Nephron progenitor cell (in vitro differentiated cells): Measurements from ENCODE around the gene UBR2.
A peak's percentile ranks its signal among the peaks of the same experiment; 100 is the strongest.
"Not testable (repeated sequence)": the region's sequence is repeated elsewhere in the genome, so short reads cannot be mapped to it uniquely, and the experiment has no call there.

Source experiments
- DNase-seq: peaks from one replicate; pipeline ENCODE4 v3.0.0; 2021
- H3K27ac Mint-ChIP-seq: 2 replicates; pipeline ENCODE4 v1.8.0; 2021; ENCODE audit warnings: mild to moderate bottlenecking, moderate library complexity, mixed read lengths
- H3K27me3 Mint-ChIP-seq: 2 replicates; pipeline ENCODE4 v1.8.0; 2021; ENCODE audit warnings: mild to moderate bottlenecking, low read depth, mixed read lengths; ENCODE audit not compliant: poor library complexity
- H3K36me3 Mint-ChIP-seq: 2 replicates; pipeline ENCODE4 v1.8.0; 2021; ENCODE audit warnings: low read depth, mixed read lengths
- H3K4me1 Mint-ChIP-seq: 2 replicates; pipeline ENCODE4 v1.8.0; 2021; ENCODE audit warnings: mixed read lengths
- H3K4me3 Mint-ChIP-seq: 2 replicates; pipeline ENCODE4 v1.8.0; 2021; ENCODE audit warnings: mild to moderate bottlenecking, moderate library complexity, mixed read lengths
- H3K9me3 Mint-ChIP-seq: 2 replicates; pipeline ENCODE4 v1.8.0; 2021; ENCODE audit warnings: mild to moderate bottlenecking, moderate library complexity, mixed read lengths
- TF ChIP-seq, protein P1 (sequence below): fragments of 200-600 bp; sonication (generic); IDR thresholded peaks from 2 replicates; pipeline ENCODE4 v1.5.0; 2021; ENCODE audit warnings: antibody characterized with exemption

The UBR2 gene

DNA sequence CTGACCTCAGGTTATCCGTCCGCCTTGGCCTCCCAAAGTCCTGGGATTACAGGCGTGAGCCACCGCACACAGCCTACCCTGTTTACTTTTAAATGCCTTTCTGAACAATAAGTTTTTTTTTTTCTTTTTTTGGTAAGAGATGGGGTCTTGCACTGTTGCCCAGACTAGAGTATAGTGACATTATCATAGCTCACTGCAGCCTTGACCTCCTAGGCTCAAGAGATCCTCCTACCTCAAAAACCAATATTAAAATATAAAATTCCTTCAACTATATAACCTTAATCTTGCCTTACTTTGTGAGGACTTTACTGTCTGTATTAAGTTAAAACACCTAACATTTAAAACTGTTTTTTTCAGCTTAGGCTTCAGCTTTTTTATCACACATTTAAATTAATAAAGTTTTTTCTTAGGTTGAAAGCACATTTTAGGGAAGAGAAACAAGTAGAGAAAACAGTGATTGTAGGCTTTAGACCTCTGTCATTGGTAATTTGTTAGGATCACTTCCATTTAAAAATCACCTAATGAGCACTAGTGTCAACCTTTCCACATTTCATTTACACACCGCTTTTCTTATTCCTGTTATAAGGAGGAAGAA, 2.9 kb downstream of the UBR2 start:
- H3K4me1 Mint-ChIP-seq, result peaks cover 27% of the 10 kb centered on the region
- H3K36me3 Mint-ChIP-seq, result peaks cover 35% of the 10 kb centered on the region
- H3K27me3 Mint-ChIP-seq, result no peaks in the 10 kb centered on the region
- DNase-seq, result no peak
- H3K27ac Mint-ChIP-seq, result no peak overlapping the region
- TF ChIP-seq, protein P1, sequence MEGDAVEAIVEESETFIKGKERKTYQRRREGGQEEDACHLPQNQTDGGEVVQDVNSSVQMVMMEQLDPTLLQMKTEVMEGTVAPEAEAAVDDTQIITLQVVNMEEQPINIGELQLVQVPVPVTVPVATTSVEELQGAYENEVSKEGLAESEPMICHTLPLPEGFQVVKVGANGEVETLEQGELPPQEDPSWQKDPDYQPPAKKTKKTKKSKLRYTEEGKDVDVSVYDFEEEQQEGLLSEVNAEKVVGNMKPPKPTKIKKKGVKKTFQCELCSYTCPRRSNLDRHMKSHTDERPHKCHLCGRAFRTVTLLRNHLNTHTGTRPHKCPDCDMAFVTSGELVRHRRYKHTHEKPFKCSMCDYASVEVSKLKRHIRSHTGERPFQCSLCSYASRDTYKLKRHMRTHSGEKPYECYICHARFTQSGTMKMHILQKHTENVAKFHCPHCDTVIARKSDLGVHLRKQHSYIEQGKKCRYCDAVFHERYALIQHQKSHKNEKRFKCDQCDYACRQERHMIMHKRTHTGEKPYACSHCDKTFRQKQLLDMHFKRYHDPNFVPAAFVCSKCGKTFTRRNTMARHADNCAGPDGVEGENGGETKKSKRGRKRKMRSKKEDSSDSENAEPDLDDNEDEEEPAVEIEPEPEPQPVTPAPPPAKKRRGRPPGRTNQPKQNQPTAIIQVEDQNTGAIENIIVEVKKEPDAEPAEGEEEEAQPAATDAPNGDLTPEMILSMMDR, result no peak
- H3K9me3 Mint-ChIP-seq, result peaks cover 4% of the 10 kb centered on the region
- H3K4me3 Mint-ChIP-seq, result peak overlapping the region; percentile 52

DNA sequence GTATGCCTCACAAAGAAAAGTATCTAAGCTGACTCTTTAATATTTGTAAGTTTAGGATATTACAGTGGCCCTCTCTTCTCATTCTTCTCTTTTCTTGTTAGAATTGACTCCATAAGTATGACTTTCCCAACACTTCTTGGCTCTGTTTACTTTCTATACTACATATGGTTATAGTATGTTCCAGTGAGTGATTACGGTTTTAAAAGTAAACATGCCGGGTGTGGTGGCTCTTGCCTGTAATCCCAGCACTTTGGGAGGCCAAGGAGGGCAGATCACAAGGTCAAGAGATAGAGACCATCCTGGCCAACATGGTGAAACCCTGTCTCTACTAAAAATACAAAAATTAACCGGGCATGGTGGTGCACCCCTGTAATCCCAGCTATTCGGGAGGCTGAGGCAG, 3.4 kb downstream of the UBR2 start:
- not testable (repeated sequence) for DNase-seq, H3K9me3 Mint-ChIP-seq, H3K27ac Mint-ChIP-seq, H3K27me3 Mint-ChIP-seq
- Mint-ChIP-seq H3K4me1 (peaks cover 30% of the 10 kb centered on the region), H3K4me3 (peak overlapping the region; percentile 52), H3K36me3 (peaks cover 35% of the 10 kb centered on the region)

DNA sequence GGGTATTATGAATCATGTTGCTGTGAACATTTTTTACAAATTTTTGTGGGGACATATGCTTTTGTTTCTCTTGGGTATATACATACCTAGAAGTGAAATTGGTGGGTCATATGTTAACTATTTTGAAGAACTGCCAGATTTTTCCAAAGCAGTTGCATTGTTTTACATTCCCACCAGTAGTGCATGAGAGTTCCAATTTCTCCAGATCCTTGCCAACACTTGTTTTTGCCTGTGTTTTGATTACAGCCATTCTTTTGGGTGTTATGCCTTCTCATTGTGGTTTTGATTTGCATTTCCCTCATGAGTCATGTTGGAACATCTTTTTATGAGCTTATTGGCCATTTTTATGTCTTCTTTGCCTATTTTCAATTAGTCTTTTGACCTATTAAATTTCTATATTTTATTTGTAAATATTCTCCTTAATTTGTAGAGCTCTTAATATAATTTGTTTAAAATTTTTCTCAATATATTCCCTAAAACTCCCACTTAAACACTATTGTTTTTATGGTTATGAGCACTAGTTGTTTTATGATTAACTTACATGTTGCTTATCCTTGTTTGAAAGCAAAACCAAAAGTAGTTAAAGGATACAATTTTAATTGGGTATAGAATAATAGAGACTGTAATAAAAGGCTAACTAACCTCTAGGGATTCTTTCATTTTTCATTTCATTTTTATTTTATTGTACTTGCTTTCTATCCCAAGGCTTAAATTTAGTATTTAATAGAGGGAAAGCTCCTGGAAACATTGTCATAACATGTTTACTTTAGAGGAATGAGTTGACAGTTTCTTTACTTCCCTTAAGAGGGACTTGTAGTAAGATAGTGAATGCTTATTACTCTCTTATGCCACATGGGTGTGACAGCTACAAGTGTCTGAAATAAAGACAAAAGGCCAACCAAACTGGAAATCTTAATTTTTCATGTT, 5.5 kb downstream of the UBR2 start:
- H3K27me3 Mint-ChIP-seq, result no peaks in the 10 kb centered on the region
- DNase-seq, result no peak
- no peak overlapping the region for H3K27ac Mint-ChIP-seq
- peaks cover 45% of the 10 kb centered on the region for H3K36me3 Mint-ChIP-seq
- peaks cover 4% of the 10 kb centered on the region for H3K9me3 Mint-ChIP-seq
- H3K4me3 Mint-ChIP-seq, result no peak overlapping the region
- peaks cover 29% of the 10 kb centered on the region for H3K4me1 Mint-ChIP-seq
- TF ChIP-seq, protein P1, result no peak

DNA sequence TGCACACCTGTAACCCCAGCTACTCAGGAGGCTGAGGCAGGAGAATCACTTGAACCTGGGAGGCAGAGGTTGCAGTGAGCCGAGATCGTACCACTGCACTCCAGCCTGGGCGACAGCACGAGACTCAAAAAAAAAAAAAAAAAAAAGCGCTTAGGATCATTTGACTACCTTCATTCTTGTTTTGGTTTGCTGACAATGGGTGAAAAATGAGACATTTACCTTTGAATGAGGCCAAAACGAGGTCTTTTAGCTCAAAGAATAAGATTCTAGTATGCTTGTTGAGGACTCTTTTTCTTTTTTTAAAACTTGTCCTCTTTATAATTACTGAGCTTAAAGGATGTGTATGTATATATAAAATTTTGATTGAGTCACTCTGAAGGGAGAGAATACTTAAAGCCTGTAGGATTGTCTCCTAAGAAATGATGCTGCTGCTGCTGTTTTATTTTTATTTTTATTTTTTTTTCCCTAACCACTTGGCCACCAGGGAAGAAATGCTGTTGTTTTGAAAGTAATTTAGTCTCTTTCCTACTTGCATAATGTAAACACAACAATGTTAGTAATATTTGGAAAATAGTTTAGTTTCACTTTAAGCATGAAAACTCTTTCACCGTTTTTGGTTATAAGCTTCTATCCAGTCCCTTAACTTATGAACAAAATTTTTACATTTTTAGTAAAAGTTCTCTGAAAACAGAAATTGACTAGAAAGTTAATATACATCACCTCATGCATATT, 7.9 kb downstream of the UBR2 start:
- TF ChIP-seq, protein P1, result no peak
- H3K4me1 Mint-ChIP-seq, result peaks cover 13% of the 10 kb centered on the region
- H3K27ac Mint-ChIP-seq, result no peak overlapping the region
- no peak for DNase-seq
- no peaks in the 10 kb centered on the region for H3K27me3 Mint-ChIP-seq
- peaks cover 4% of the 10 kb centered on the region for H3K9me3 Mint-ChIP-seq
- peaks cover 40% of the 10 kb centered on the region for H3K36me3 Mint-ChIP-seq
- H3K4me3 Mint-ChIP-seq, result no peak overlapping the region

DNA sequence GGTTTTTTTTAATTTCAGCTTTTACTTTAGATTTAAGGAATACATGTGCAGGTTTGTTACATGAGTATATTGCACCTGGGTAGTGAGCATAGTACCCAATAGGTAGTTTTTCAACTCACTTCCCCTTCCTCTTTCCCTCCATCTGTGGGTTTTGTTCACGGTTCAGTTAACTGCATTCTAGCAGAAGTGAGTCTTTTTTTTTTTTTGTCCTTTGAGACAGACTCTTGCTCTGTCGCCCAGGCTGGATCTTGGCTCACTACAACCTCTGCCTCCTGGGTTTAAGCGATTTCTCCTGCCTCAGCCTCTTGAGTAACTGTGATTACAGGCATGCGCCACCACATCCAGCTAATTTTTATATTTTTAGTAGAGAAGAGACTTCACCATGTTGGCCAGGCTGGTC, 8.7 kb downstream of the UBR2 start:
- TF ChIP-seq, protein P1, result no peak
- H3K4me1 Mint-ChIP-seq, result peaks cover 8% of the 10 kb centered on the region
- H3K27ac Mint-ChIP-seq, result peak overlapping the region; percentile 4
- peaks cover 4% of the 10 kb centered on the region for H3K9me3 Mint-ChIP-seq
- H3K36me3 Mint-ChIP-seq, result peaks cover 39% of the 10 kb centered on the region
- H3K27me3 Mint-ChIP-seq, result no peaks in the 10 kb centered on the region
- no peak overlapping the region for H3K4me3 Mint-ChIP-seq
- DNase-seq, result no peak

DNA sequence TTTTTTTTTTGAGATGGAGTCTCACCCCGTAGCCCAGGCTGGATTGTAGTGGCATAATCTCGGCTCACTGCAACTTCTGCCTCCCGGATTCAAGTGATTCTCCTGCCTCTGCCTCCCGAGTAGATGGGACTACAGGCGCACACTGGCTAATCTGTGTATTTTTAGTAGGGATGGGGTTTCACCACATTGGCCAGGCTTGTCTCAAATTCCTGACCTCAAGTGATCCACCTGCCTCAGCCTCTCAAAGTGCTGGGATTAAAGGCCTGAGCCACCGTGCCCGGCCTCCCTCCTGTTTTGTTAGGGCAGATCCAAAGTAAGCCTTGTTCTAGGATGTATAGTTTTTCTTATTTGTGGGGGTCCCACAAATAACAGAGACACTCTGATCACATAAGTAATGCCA, 12.7 kb downstream of the UBR2 start:
- peaks cover 59% of the 10 kb centered on the region for H3K36me3 Mint-ChIP-seq
- H3K4me3 Mint-ChIP-seq, H3K9me3 Mint-ChIP-seq, H3K27ac Mint-ChIP-seq, DNase-seq, H3K27me3 Mint-ChIP-seq, H3K4me1 Mint-ChIP-seq: not testable (repeated sequence)
